IPS DF 4.7 (cell line): ENCODE results near the gene SYNJ2.

Experiments used
- DNase-seq: peaks from one replicate; pipeline ENCODE4 v3.0.0-alpha.2; 2013; ENCODE audit warnings: low spot score; ENCODE audit errors: extremely low read depth

SYNJ2 gene

GRCh38 chr6:158073776-158074175, 92.1 kb downstream of the SYNJ2 start:
- DNase-seq: no peak

- DNase-seq: no peak
Observed at GRCh38 chr6:158076548-158076947, 94.9 kb downstream of the SYNJ2 start.

GRCh38 chr6:158077676-158078075, 96.0 kb downstream of the SYNJ2 start:
- no peak for DNase-seq

- no peak for DNase-seq
Observed at GRCh38 chr6:158078320-158078719, 96.7 kb downstream of the SYNJ2 start.

GRCh38 chr6:158080849-158081656, 99.4 kb downstream of the SYNJ2 start:
- no peak for DNase-seq

- DNase-seq: no peak
Observed at GRCh38 chr6:158081657-158081935, 99.9 kb downstream of the SYNJ2 start.

- DNase-seq: no peak
Observed at GRCh38 chr6:158083455-158084325, 102.0 kb downstream of the SYNJ2 start.

GRCh38 chr6:158085261-158086053, 103.8 kb downstream of the SYNJ2 start:
- DNase-seq: no peak

GRCh38 chr6:158086054-158086503, 104.4 kb downstream of the SYNJ2 start:
- DNase-seq: no peak

- DNase-seq: no peak
Observed at GRCh38 chr6:158086504-158087223, 105.0 kb downstream of the SYNJ2 start.

GRCh38 chr6:158087224-158087867, 105.7 kb downstream of the SYNJ2 start:
- DNase-seq: no peak

- DNase-seq: no peak
Observed at GRCh38 chr6:158092806-158093205, 111.1 kb downstream of the SYNJ2 start.

GRCh38 chr6:158095031-158095430, 113.4 kb downstream of the SYNJ2 start:
- no peak for DNase-seq

GRCh38 chr6:158095671-158096070, 114.0 kb downstream of the SYNJ2 start:
- no peak for DNase-seq

GRCh38 chr6:158103228-158103627, 121.6 kb downstream of the SYNJ2 start:
- no peak for DNase-seq

GRCh38 chr6:158104696-158105095, 123.0 kb downstream of the SYNJ2 start:
- DNase-seq: no peak

GRCh38 chr6:158109748-158110147, 128.1 kb downstream of the SYNJ2 start:
- DNase-seq: no peak

- DNase-seq: no peak
Observed at GRCh38 chr6:158110986-158111385, 129.3 kb downstream of the SYNJ2 start.

- DNase-seq: no peak
Observed at GRCh38 chr6:158111987-158112386, 130.3 kb downstream of the SYNJ2 start.

- DNase-seq: no peak
Observed at GRCh38 chr6:158113802-158114201, 132.1 kb downstream of the SYNJ2 start.

GRCh38 chr6:158115102-158115501, 133.4 kb downstream of the SYNJ2 start:
- no peak for DNase-seq
